K562 (cell line): Measurements from ENCODE around the gene ACP4. TPM values are rescaled to one million over a fixed set of nuclear protein-coding genes. Genes with fewer than 3 reads are reported as not detected.
"Not testable (repeated sequence)": the region's sequence is repeated elsewhere in the genome, so short reads cannot be mapped to it uniquely, and the experiment has no call there.

Source experiments
- ATAC-seq: fragments of 200-7000 bp; cut with Tn5 transposase; 3 replicates; pipeline ENCODE4 v1.9.1; 2020; ENCODE audit warnings: moderate library complexity
- BruUV-seq: library from RNA; stranded (reverse); fragments of 400-500 nt; replicated peaks from 2 replicates; lab custom pipeline; 2021; lab: Mats Ljungman, UMichigan
- CTCF ChIA-PET: fragments of 300-600 bp; formaldehyde crosslinking; extraction: SDS; loops from one replicate; lab custom pipeline; 2021; ENCODE audit warnings: low intra/inter-chr PET ratio; lab: Yijun Ruan, JAX
- POLR2A ChIA-PET: fragments of 300-600, 350-650 bp; sonication (Branson Sonifier 250); formaldehyde crosslinking; extraction: SDS; loops from one replicate; lab custom pipeline; 2021; ENCODE audit warnings: antibody characterized with exemption, inconsistent platforms; lab: Yijun Ruan, JAX
- DNase-seq, 4 experiments: peaks; one replicate each; pipeline versions ENCODE4 v3.0.0 to v3.0.0-alpha.2; 2011 to 2018; ENCODE audit warnings: low spot score in 3 of 4, mixed read lengths in 3 of 4; ENCODE audit errors: extremely low read depth in 1 of 4
- FAIRE-seq: peaks from 2 replicates; lab custom pipeline; 2011; peaks lifted over from hg19 to GRCh38; lab: Jason Lieb, UNC
- H2AFZ ChIP-seq: 2 replicates; pipeline ENCODE4 v1.6.0; 2011; ENCODE audit warnings: low read depth, low read length, control low read depth, inconsistent platforms
- H3K27ac ChIP-seq: fragments of 200-600 bp; 3 replicates; pipeline ENCODE4 v1.8.0; 2011; ENCODE audit warnings: low read depth, mild to moderate bottlenecking, control low read depth, inconsistent platforms, low read length, moderate library complexity, mixed read lengths; ENCODE audit errors: extremely low read depth
- H3K27me3 ChIP-seq, 2 experiments: fragments of 300-600 bp in 1 of 2; 2 replicates in 1 of 2; 3 replicates in 1 of 2; pipeline versions ENCODE4 v1.6.0 to v1.8.0; 2011; ENCODE audit warnings: inconsistent platforms in 2 of 2, low read length in 2 of 2, mild to moderate bottlenecking in 1 of 2, mixed read lengths in 1 of 2, moderate library complexity in 1 of 2; ENCODE audit not compliant: control insufficient read depth in 2 of 2, insufficient read depth in 2 of 2
- H3K36me3 ChIP-seq: fragments of 300-600 bp; 3 replicates; pipeline ENCODE4 v1.8.0; 2011; ENCODE audit warnings: mild to moderate bottlenecking, low read length, inconsistent platforms; ENCODE audit not compliant: control insufficient read depth, insufficient read depth
- H3K4me1 ChIP-seq, 2 experiments: fragments of 200-600 bp in 1 of 2; replicated peaks in 1 of 2; 2 replicates in 1 of 2; 3 replicates in 1 of 2; pipeline versions ENCODE4 v1.5.1 to v1.8.0; 2011; ENCODE audit warnings: inconsistent platforms in 2 of 2, low read length in 2 of 2, mild to moderate bottlenecking in 1 of 2, mixed read lengths in 1 of 2, moderate library complexity in 1 of 2; ENCODE audit not compliant: control insufficient read depth in 2 of 2, insufficient read depth in 2 of 2
- H3K4me2 ChIP-seq: 2 replicates; pipeline ENCODE4 v1.6.1; 2011; ENCODE audit warnings: low read length, control low read depth, inconsistent platforms, mixed read lengths; ENCODE audit not compliant: insufficient read depth
- H3K4me3 ChIP-seq: fragments of 200-600 bp; sonication (generic), shearing (Covaris generic); 2 replicates; pipeline ENCODE4 v1.5.1; 2016; ENCODE audit warnings: control low read depth, inconsistent platforms
- H3K79me2 ChIP-seq: fragments of 200-600 bp; 3 replicates; pipeline ENCODE4 v1.8.0; 2011; ENCODE audit warnings: low read length, inconsistent platforms; ENCODE audit not compliant: control insufficient read depth, insufficient read depth
- H3K9ac ChIP-seq, 2 experiments: 2 replicates each; pipeline versions ENCODE4 v1.6.0 to v1.6.1; 2011; ENCODE audit warnings: low read depth in 2 of 2, low read length in 2 of 2, control low read depth in 1 of 2, inconsistent platforms in 1 of 2, mild to moderate bottlenecking in 1 of 2, mixed read lengths in 1 of 2; ENCODE audit not compliant: insufficient read depth in 1 of 2
- H3K9me1 ChIP-seq: one replicate; pipeline ENCODE4 v1.6.0; 2011; ENCODE audit warnings: inconsistent platforms, mild to moderate bottlenecking, low read length, moderate library complexity; ENCODE audit not compliant: control insufficient read depth, insufficient read depth
- H3K9me3 ChIP-seq: replicated peaks from 2 replicates; pipeline ENCODE4 v1.5.1; 2011; ENCODE audit warnings: low read depth, low read length, inconsistent platforms; ENCODE audit not compliant: control insufficient read depth, insufficient read depth
- H4K20me1 ChIP-seq: replicated peaks from 2 replicates; pipeline ENCODE4 v1.6.1; 2011; ENCODE audit warnings: low read length, inconsistent platforms, mixed read lengths; ENCODE audit not compliant: control insufficient read depth, insufficient read depth
- BCOR ChIP-seq: fragments of 450-650 bp; IDR thresholded peaks from 2 replicates; pipeline ENCODE4 v1.6.1; 2016
- CHD2 ChIP-seq: IDR thresholded peaks from 2 replicates; pipeline ENCODE4 v1.6.1; 2011; ENCODE audit warnings: low read depth, low read length
- KDM1A ChIP-seq, 2 experiments: fragments of 450-650 bp; IDR thresholded peaks; 2 replicates each; pipeline ENCODE4 v1.6.1; 2016; ENCODE audit warnings: mild to moderate bottlenecking in 2 of 2
- RBM25 ChIP-seq: fragments of 200-400 bp; formaldehyde crosslinking; IDR thresholded peaks from 2 replicates; pipeline ENCODE4 v1.6.1; 2018; ENCODE audit warnings: low read length, low read depth, moderate library complexity; ENCODE audit not compliant: severe bottlenecking
- SIX5 ChIP-seq, 2 experiments: IDR thresholded peaks; 2 replicates each; pipeline ENCODE4 v1.6.1; 2011; ENCODE audit warnings: low read length in 2 of 2, borderline replicate concordance in 1 of 2, low read depth in 1 of 2, mild to moderate bottlenecking in 1 of 2, moderate library complexity in 1 of 2; ENCODE audit not compliant: insufficient read depth in 1 of 2
- TEAD4 ChIP-seq, 2 experiments: sonication (generic) in 1 of 2; formaldehyde crosslinking in 1 of 2; IDR thresholded peaks; 2 replicates each; pipeline versions ENCODE4 v1.6.1 to v1.8.0; 2012 to 2022; ENCODE audit warnings: borderline replicate concordance in 1 of 2, inconsistent platforms in 1 of 2, low read length in 1 of 2, mild to moderate bottlenecking in 1 of 2, missing genetic modification reagents in 1 of 2
- WGBS: fragments of 100-300 bp; shearing (Covaris generic); methylation state at CpG from one replicate; pipeline ENCODE4 v1.1.6; 2016; ENCODE audit warnings: low coverage, mixed read lengths; ENCODE audit not compliant: insufficient coverage; ENCODE audit errors: missing lambda C conversion rate; 5-methylcytosine and 5-hydroxymethylcytosine counted together
- in situ Hi-C: fragments of 300-500 bp; cut with MboI; formaldehyde crosslinking; loops from 4 replicates; pipeline ENCODE4 v1.15.0; 2018; ENCODE audit warnings: inconsistent platforms, mixed read lengths
- intact Hi-C: fragments of 100-400 bp; cut with micrococcal nuclease; formaldehyde crosslinking; loops from 2 replicates; pipeline ENCODE4 v1.14.2; 2022
- polyA plus RNA-seq, 8 experiments: library from polyadenylated mRNA; depleted of rRNA in 4 of 8; stranded (reverse) in 5 of 8; unstranded in 3 of 8; fragments of >200 nt; fragmentation: Nextera tagmentation in 2 of 8; fragmentation: Illumina TruSeq in 1 of 8; extraction: Ambion mirVana in 2 of 8; extraction: Trizol in 1 of 8; gene quantifications; 2 replicates each; pipeline versions ENCODE4 v1.2.1 to v1.2.3, GENCODE V29; 2011 to 2014; ENCODE audit warnings: inconsistent platforms in 1 of 8, missing spikeins in 1 of 8
- total RNA-seq, 7 experiments: library from RNA; depleted of rRNA in 6 of 7; stranded (reverse); fragments of >200 nt in 6 of 7; fragmentation: Illumina TruSeq in 2 of 7; extraction: Trizol in 2 of 7; gene quantifications; 2 replicates each; pipeline versions ENCODE4 v1.2.1 to v1.2.3, GENCODE V29; 2011 to 2021; ENCODE audit warnings: low replicate concordance in 1 of 7

Gene ACP4
- total and polyA plus RNA-seq, 9 of the 15 experiments (the other 6 are each of a cell fraction or from before 2014, with no cell fraction given) = not detected

DNA sequence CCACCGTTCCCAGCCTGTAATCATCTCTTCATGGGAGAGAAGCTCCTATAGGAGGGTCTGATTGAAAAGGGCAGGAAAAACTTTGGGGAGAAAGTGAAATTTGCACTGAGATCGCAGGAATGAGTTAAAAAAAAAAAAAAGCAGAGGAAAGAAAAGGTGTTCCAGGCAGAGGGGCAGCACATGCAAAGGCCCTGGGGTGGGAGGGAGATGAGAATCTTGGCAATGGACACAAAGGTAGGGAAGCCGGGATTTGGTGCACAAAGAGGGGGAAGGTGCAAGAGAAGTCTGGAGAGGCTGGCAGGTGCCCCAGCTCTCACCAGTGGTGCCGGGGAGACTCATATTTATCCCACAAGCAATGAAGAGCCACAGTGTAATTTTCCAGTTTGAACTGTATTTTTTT lies 36.3 kb upstream of the ACP4 start:
- TF ChIP-seq CHD2 = no peak
- no peak for TF ChIP-seq SIX5 (IDR thresholded peaks at IDR 0.05; ENCODE audit: borderline replicate concordance in 1 of 2, insufficient read depth in 1 of 2, low read depth in 1 of 2, low read length in 2 of 2)
- peak; percentile 64 for TF ChIP-seq RBM25
- no peak for TF ChIP-seq TEAD4 (IDR thresholded peaks at IDR 0.05; ENCODE audit: low read length)
- no peak for TF ChIP-seq TEAD4 (CRISPR knock-in tag; IDR thresholded peaks at IDR 0.05; ENCODE audit: borderline replicate concordance)
- TF ChIP-seq, all 486 proteins: peak for 1
- in situ Hi-C loops = no loop called here
- ATAC-seq (no peak), DNase-seq (no peak), FAIRE-seq (no peak)
- no peaks in the 10 kb centered on the region for H3K27me3 ChIP-seq
- no peak overlapping the region for H2AFZ ChIP-seq
- no peak overlapping the region for H3K27ac ChIP-seq
- WGBS = 74% methylated on average over 4 of the region's 4 CpGs
- H3K4me1 ChIP-seq = peaks cover 2 to 4% of the 10 kb centered on the region in 2 experiments; a peak in 3 of 5 replicates
- H3K9ac ChIP-seq = no peak overlapping the region
- no peaks in the 10 kb centered on the region for H4K20me1 ChIP-seq
- H3K9me3 ChIP-seq = no peaks in the 10 kb centered on the region
- H3K4me2 ChIP-seq = no peak overlapping the region
- no peaks in the 10 kb centered on the region for H3K79me2 ChIP-seq
- H3K36me3 ChIP-seq = no peaks in the 10 kb centered on the region
- ChIA-PET POLR2A (interaction anchor here (0.7 to 3.5 kb wide), 2 partner anchors 10 to 20 kb away, joined by 3 to 13 read pairs; no protein-coding TSS in a partner anchor), CTCF (no interaction called here)
- H3K4me3 ChIP-seq = no peak overlapping the region
- intact Hi-C loops = no loop called here
- no peaks in the 10 kb centered on the region for H3K9me1 ChIP-seq
- no TSS peak for BruUV-seq

GRCh38 chr19:50756244-50756643 lies 34.0 kb upstream of the ACP4 start:
- peak; percentile 73 for FAIRE-seq
- H3K4me3 ChIP-seq, CTCF ChIA-PET, H3K9ac ChIP-seq, H4K20me1 ChIP-seq, H3K9me1 ChIP-seq, H3K4me2 ChIP-seq, DNase-seq, H3K27me3 ChIP-seq, H3K27ac ChIP-seq, intact Hi-C loops, H3K4me1 ChIP-seq, ATAC-seq, H3K36me3 ChIP-seq, H3K79me2 ChIP-seq, H3K9me3 ChIP-seq, BruUV-seq, H2AFZ ChIP-seq, in situ Hi-C loops: not testable (repeated sequence)
- WGBS = 49% methylated on average over 6 of the region's 8 CpGs
- TF ChIP-seq KDM1A (IDR thresholded peaks at IDR 0.05) (peak in 1 of 2 experiments; percentile 26; a peak in 1 of 4 replicates), RBM25 (peak; percentile 55), BCOR (peak; percentile 70)
- POLR2A ChIA-PET = interaction anchor here (0.5 kb wide), 1 partner anchor 47 kb away, joined by 3 read pairs; no protein-coding TSS in a partner anchor
